ENCODE results near the gene MAPK8IP3. TPM values are rescaled to one million over a fixed set of nuclear protein-coding genes. Genes with fewer than 3 reads are reported as not detected.

MAPK8IP3 gene, protein sequence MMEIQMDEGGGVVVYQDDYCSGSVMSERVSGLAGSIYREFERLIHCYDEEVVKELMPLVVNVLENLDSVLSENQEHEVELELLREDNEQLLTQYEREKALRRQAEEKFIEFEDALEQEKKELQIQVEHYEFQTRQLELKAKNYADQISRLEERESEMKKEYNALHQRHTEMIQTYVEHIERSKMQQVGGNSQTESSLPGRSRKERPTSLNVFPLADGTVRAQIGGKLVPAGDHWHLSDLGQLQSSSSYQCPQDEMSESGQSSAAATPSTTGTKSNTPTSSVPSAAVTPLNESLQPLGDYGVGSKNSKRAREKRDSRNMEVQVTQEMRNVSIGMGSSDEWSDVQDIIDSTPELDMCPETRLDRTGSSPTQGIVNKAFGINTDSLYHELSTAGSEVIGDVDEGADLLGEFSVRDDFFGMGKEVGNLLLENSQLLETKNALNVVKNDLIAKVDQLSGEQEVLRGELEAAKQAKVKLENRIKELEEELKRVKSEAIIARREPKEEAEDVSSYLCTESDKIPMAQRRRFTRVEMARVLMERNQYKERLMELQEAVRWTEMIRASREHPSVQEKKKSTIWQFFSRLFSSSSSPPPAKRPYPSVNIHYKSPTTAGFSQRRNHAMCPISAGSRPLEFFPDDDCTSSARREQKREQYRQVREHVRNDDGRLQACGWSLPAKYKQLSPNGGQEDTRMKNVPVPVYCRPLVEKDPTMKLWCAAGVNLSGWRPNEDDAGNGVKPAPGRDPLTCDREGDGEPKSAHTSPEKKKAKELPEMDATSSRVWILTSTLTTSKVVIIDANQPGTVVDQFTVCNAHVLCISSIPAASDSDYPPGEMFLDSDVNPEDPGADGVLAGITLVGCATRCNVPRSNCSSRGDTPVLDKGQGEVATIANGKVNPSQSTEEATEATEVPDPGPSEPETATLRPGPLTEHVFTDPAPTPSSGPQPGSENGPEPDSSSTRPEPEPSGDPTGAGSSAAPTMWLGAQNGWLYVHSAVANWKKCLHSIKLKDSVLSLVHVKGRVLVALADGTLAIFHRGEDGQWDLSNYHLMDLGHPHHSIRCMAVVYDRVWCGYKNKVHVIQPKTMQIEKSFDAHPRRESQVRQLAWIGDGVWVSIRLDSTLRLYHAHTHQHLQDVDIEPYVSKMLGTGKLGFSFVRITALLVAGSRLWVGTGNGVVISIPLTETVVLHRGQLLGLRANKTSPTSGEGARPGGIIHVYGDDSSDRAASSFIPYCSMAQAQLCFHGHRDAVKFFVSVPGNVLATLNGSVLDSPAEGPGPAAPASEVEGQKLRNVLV (N-terminal part only)
- polyA plus RNA-seq = 5.9 TPM

DNA sequence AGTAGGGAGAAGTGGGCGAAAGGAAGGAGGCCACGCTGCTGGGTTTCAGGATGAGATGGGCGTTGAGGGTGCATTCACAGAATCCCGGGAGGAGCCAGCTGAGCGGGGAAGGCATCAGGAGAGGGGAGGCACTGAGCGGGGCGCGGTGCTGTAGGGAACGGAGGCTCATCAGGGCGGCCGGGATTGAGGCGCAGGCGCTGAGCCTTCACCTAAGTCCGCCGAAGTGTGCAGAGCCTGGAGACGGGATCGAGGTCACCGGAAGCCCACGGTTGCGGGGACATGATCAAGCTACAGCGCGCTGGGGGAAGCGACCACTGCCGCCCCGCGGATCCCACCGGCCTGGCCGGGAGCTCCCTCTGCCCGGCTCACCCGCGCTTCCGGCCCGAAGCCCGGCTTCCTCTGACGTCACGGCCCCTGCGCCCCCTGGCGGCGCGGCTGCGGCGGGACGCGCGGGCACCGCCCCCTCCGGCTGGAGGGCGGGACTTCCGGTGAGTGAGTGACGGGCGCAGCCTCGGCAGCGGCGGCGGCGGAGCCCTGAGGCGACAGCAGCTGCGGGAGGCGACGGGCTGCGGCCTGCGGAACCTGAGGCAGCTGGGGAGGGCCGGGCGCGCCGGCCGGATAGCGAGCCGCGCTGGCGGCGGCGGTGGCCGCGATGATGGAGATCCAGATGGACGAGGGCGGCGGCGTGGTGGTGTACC lies at the start of gene MAPK8IP3:
Gene MAPK8IP3 (plus strand): TSS at position 508 of the 698 bp plus-strand sequence. CDS start 145 bp downstream, at position 653.
- H3K9me3 Mint-ChIP-seq = no peaks in the 10 kb centered on the region
- peak within 1 kb of the TSS; percentile 96 to 99 (median 98) for H3K4me3 Mint-ChIP-seq
- H3K27me3 Mint-ChIP-seq = no peaks in the 10 kb centered on the region
- H3K4me1 Mint-ChIP-seq = peaks cover 8 to 29% (median 16%) of the 10 kb centered on the region in 3 donors
- peak within 1 kb of the TSS; percentile 97 to 99 (median 99) for H3K27ac Mint-ChIP-seq
- H3K36me3 Mint-ChIP-seq = no peaks in the 10 kb centered on the region

DNA sequence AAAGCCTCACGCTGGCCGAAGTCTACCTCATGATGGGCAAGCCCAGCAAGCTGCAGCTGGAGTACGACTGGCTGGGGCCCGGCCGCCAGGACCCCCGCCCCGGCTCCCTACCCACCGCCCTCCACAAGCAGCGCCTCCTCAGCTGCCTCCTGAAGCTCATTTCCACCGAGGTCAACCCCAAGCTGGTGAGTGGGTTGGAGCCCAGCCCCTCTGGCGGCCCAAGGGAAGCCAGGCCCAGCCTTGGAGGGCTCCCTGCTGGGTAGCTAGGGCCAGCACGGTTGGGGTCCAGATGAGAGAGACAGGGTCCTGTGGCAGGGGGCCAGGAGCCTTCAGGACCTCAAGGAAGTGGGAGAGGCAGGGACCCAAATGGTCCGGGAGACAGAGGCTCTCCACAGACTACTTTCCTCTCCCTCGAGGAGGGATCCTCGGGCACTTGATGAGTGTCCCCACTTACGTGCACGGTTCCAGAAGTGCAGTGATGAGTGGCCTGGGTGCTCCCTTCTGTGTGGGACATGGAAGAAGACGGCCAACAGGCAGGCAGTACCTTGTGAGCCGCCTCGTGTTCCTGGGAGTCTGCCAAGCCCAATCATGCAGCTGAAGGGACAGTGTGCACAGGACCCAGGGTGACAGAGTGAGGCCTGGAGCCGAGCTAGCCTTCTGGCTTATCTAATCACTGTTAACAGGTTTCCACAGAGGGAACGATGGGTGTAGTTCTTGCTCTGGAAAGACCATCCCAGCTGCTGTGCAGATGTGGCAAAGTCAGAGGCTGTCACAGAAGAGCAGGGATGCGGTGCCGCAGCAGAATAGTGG lies 49.0 kb upstream of the MAPK8IP3 start:
- Mint-ChIP-seq H3K9me3 (no peaks in the 10 kb centered on the region), H3K36me3 (peaks cover 10% of the 10 kb centered on the region), H3K27ac (no peak overlapping the region), H3K4me1 (peaks cover 0 to 2% (median 0%) of the 10 kb centered on the region in 3 donors), H3K4me3 (no peak overlapping the region), H3K27me3 (no peaks in the 10 kb centered on the region)

DNA sequence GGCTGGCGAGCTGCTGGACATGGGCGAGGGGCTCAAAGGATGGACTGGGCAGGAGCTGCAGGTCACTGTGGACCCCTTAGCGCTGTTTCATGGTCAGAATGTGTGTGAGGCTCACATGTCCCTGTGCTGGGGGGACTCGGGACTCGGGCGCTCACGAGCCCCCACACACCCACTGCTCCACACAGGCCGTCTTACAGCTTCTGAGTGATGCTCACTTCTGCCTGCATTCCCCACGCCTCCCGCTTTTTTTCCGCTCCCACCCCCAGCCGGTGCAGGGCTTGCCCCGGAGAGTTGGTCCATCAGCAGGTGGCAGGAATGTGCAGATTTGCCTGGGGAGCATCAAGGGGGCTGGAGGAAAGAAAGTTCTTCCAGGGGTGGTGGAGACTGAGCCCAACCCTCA lies 48.2 kb upstream of the MAPK8IP3 start:
- H3K4me1 Mint-ChIP-seq = peaks cover 0 to 2% (median 0%) of the 10 kb centered on the region in 3 donors
- H3K27ac Mint-ChIP-seq = no peak overlapping the region
- no peak overlapping the region for H3K4me3 Mint-ChIP-seq
- no peaks in the 10 kb centered on the region for H3K9me3 Mint-ChIP-seq
- no peaks in the 10 kb centered on the region for H3K27me3 Mint-ChIP-seq
- peaks cover 10% of the 10 kb centered on the region for H3K36me3 Mint-ChIP-seq

DNA sequence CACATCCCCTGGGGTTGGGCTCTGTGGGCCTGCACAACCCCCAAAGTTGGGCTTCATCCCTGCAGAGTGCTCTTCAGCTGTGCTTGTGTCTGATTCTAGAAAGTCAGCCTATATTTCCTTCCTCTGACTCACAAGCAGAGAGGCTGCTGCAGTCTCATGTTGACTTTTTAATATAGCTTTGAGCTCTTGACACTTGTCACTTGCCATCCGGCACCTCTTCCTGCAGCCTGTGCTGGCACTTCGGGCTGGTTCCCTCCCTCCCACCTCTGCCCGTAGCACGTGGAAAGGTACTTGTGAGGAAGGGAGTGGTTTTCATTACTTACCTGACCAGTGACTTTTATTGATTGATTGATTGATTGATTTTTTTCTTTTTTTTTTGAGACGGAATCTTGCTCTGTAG lies 47.0 kb upstream of the MAPK8IP3 start:
- Mint-ChIP-seq H3K27me3 (no peaks in the 10 kb centered on the region), H3K4me3 (no peak overlapping the region)

DNA sequence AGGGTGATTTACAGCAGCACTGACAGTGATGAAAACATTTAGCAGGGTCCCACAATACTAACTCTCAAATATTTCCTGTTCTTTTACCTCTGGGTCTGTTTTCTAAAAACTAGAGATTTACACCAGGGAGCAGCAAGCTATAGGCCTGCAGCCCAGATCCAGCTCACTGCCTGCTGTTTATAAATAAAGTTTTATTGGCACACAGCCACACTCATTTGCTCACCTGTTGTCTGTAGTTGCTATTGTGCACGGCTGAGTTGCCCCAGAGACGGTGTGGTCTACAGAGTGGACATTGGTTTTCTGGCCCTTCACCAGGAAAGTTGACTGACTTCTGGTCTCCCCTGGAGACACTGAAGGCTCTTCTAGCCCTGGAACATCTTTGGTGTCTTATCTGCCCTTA lies 44.2 kb upstream of the MAPK8IP3 start:
- no peaks in the 10 kb centered on the region for H3K9me3 Mint-ChIP-seq
- H3K27ac Mint-ChIP-seq = no peak overlapping the region
- H3K36me3 Mint-ChIP-seq = peaks cover 3% of the 10 kb centered on the region
- H3K4me3 Mint-ChIP-seq = no peak overlapping the region
- peaks cover 0 to 2% (median 0%) of the 10 kb centered on the region in 3 donors for H3K4me1 Mint-ChIP-seq
- H3K27me3 Mint-ChIP-seq = no peaks in the 10 kb centered on the region

More for the DNA sequence above, 47.0 kb upstream of the MAPK8IP3 start:
- Mint-ChIP-seq H3K36me3 (peaks cover 10% of the 10 kb centered on the region), H3K9me3 (no peaks in the 10 kb centered on the region), H3K27ac (no peak overlapping the region), H3K4me1 (peaks cover 0 to 2% (median 0%) of the 10 kb centered on the region in 3 donors)

DNA sequence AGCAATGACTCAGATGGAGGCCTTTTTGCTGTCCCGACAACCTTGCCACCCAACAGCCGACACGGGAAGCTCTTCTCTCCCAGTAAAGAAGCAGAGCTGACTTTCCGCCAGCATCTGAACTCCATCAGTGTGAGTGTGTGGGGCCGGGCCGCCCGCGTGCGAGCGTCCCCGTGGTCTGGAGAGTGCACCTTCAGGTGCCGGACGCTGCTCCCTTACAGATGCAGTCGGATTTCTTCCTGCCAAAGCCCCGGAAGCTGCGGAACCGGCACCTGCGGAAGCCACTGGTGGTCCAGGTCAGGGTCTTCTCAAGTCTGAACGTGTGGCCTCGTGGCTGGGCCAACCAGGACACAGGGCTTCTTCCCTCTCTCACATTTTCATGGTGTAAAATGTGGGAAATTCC lies 43.5 kb upstream of the MAPK8IP3 start:
- Mint-ChIP-seq H3K36me3 (no peaks in the 10 kb centered on the region), H3K4me1 (peaks cover 0 to 2% (median 0%) of the 10 kb centered on the region in 3 donors), H3K27ac (no peak overlapping the region), H3K27me3 (no peaks in the 10 kb centered on the region), H3K9me3 (no peaks in the 10 kb centered on the region), H3K4me3 (no peak overlapping the region)

DNA sequence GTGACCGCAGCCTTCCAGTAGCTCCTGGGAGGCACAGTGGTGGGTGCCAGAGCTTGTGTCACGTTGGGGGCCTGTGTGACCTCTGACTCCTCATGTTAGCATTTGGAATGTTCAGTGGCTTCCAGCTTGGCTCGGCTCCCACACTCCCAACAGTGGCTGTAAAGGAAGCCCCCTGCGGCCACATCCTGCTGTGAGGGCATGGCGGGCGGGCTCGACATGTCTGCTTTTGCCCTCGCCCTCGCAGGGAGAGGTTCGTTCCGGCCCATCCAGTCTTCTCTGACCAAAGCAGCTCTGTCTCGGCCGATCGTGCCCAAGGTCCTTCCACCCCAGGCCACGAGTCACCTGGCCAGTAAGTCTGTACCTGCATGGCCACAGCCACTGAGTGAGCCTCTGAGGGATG lies 40.2 kb upstream of the MAPK8IP3 start:
- Mint-ChIP-seq H3K36me3 (peaks cover under 1% of the 10 kb centered on the region), H3K27ac (peak overlapping the region in 1 of 3 donors; percentile 39), H3K4me3 (no peak overlapping the region), H3K27me3 (no peaks in the 10 kb centered on the region), H3K9me3 (no peaks in the 10 kb centered on the region), H3K4me1 (no peaks in the 10 kb centered on the region)

DNA sequence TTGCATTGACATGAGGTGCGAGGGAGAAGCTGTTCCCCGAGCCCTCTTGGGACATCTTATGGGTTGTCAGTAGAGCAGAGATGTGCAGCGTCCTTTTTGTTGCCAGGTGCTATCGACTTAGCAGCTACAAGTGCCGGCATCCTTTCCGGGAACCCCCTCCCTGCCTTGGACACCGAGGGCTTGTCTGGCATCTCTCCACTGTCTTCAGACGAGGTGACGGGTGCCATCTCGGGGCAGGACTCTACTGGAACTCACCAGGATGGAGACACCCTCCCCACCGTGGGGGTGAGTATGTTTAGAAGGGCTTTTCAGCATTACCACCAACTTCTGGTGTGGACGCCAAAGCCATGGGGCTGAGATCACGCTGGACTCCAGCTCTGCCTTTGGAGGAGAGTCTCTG lies 39.7 kb upstream of the MAPK8IP3 start:
- H3K9me3 Mint-ChIP-seq = no peaks in the 10 kb centered on the region
- no peaks in the 10 kb centered on the region for H3K27me3 Mint-ChIP-seq
- H3K27ac Mint-ChIP-seq = peak overlapping the region in 1 of 3 donors; percentile 39
- no peaks in the 10 kb centered on the region for H3K4me1 Mint-ChIP-seq
- H3K4me3 Mint-ChIP-seq = no peak overlapping the region
- peaks cover 4% of the 10 kb centered on the region for H3K36me3 Mint-ChIP-seq

DNA sequence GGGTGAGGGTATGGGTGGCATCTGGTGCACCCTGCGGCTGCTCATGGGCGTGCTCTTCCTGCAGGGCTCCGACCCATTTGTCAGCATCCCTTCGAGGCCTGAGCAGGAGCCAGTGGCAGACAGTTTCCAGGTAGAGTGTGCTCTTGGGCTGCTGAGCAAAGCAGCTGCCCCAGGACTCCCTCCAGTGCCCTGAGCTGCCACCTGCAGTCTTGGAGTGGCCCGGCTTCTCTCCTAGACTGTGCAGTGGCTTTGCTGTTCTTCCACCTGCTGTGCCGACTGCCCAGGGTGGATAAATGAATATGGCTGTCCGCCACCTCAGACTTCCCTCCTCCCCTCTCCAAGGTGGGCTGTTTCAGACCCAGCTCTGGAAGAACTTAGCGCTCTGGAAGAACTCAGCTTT lies 38.7 kb upstream of the MAPK8IP3 start:
- H3K4me3 Mint-ChIP-seq = no peak overlapping the region
- no peak overlapping the region for H3K27ac Mint-ChIP-seq
- no peaks in the 10 kb centered on the region for H3K4me1 Mint-ChIP-seq
- no peaks in the 10 kb centered on the region for H3K9me3 Mint-ChIP-seq
- H3K27me3 Mint-ChIP-seq = no peaks in the 10 kb centered on the region
- peaks cover 4% of the 10 kb centered on the region for H3K36me3 Mint-ChIP-seq

DNA sequence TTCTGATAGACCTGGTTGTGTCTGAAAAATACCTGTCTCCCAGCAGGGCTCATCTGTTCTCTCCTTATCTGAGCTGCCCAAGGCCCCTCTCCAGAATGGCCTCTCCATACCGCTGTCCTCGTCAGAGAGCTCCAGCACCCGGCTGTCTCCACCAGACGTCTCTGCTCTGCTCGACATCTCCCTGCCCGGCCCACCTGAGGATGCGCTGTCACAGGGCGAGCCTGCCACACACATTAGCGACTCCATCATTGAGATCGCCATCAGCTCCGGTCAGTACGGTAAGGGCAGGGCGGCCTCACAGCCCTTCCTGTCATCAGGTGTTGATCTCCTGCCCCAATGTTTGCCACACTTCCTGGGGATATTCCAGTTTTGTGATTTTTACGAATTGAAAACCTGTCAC lies 38.1 kb upstream of the MAPK8IP3 start:
- H3K36me3 Mint-ChIP-seq = peaks cover 8% of the 10 kb centered on the region
- no peaks in the 10 kb centered on the region for H3K27me3 Mint-ChIP-seq
- no peaks in the 10 kb centered on the region for H3K4me1 Mint-ChIP-seq
- no peak overlapping the region for H3K4me3 Mint-ChIP-seq
- no peak overlapping the region for H3K27ac Mint-ChIP-seq
- H3K9me3 Mint-ChIP-seq = no peaks in the 10 kb centered on the region

DNA sequence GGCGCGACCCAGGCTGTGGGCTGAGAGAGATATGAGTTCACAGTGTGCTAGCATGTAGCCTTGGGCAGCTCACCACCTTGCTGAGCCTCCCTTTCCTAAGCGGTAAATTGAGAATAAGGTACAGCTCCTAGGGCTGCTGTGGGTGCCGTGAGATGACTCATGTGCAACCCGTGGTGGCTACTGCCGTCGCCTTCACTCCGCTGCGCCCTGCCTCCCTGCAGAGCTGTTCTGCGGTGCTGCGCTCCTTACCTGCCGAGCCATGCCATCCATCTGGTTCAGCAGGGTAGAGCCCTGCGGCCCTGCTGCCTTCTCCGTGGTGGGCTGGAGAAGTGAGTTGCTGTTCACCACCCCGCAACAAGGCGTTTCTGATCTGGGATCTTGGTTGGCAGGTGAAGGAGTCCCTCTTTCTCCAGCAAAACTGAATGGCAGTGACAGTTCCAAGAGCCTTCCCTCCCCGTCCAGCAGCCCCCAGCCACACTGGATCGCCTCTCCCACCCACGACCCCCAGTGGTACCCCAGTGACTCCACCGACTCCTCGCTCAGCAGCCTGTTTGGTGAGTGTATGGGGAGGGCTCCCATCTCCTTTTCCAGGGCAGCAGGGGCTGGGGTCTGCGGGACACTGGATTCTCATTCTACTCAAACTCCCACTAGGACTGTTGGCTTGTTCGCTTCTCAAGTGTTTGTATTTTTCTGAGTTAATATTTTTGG lies 37.2 kb upstream of the MAPK8IP3 start:
- Mint-ChIP-seq H3K9me3 (no peaks in the 10 kb centered on the region), H3K27me3 (no peaks in the 10 kb centered on the region), H3K36me3 (peaks cover 9% of the 10 kb centered on the region), H3K4me1 (no peaks in the 10 kb centered on the region), H3K4me3 (no peak overlapping the region), H3K27ac (no peak overlapping the region)

DNA sequence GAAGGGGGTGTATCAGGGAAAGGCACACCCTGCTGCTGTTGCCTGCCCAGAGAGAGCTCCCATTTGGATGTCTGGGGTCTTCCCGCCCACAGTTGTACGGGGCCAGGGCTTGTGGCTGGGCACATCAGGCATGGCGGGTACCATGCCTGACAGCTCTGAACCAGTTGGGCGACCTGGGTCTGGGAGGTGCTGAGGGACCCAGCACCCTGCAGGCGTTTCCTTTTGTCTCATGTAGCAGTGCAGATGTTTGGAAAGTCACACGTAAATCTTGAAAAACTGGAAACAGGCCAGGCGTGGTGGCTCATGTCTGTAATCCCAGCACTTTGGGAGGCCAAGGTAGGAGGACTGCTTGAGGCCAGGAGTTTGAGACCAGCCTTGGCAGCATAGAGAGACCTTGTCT lies 36.3 kb upstream of the MAPK8IP3 start:
- Mint-ChIP-seq H3K36me3 (peaks cover 9% of the 10 kb centered on the region), H3K4me3 (no peak overlapping the region), H3K9me3 (no peaks in the 10 kb centered on the region), H3K4me1 (no peaks in the 10 kb centered on the region), H3K27me3 (no peaks in the 10 kb centered on the region), H3K27ac (peak overlapping the region in 1 of 3 donors; percentile 39)

DNA sequence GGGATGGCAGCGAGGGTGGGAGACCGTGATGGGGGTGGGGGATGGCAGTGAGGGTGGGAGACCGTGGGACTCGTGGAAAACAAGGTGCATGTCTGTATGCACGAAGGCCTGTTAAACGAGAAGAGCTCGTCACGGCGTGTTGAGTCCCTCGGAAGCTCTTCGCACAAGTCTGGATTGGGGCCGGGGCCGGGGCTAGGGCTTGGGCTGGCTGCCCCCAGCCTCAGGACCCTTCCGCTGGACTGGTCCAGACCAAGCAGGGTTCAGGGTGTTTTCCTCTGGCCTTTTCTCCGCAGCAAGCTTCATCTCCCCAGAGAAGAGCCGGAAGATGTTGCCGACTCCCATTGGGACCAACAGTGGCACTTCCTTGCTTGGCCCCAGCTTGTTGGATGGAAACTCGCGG lies 35.6 kb upstream of the MAPK8IP3 start:
- Mint-ChIP-seq H3K36me3 (peaks cover 9% of the 10 kb centered on the region), H3K4me1 (no peaks in the 10 kb centered on the region), H3K27ac (no peak overlapping the region), H3K9me3 (no peaks in the 10 kb centered on the region), H3K27me3 (no peaks in the 10 kb centered on the region), H3K4me3 (no peak overlapping the region)

Data from IgD-negative memory B cell (primary cell).